GM12878 (cell line): ENCODE results near the gene RAB23. TPM values are rescaled to one million over a fixed set of nuclear protein-coding genes. Genes with fewer than 3 reads are reported as not detected.

Experiments used
- ATAC-seq: fragments of 200-7000 bp; cut with Tn5 transposase; 3 replicates; pipeline ENCODE4 v1.9.1; 2020; ENCODE audit warnings: mild to moderate bottlenecking, moderate library complexity
- BruUV-seq: library from RNA; stranded (reverse); fragments of 400-500 nt; replicated peaks from 2 replicates; lab custom pipeline; 2021; lab: Mats Ljungman, UMichigan
- CTCF ChIA-PET: fragments of 300-600 bp; sonication (Branson Sonifier 250); formaldehyde crosslinking; extraction: SDS; loops from one replicate; lab custom pipeline; 2021; ENCODE audit warnings: inconsistent platforms; lab: Yijun Ruan, JAX
- POLR2A ChIA-PET: fragments of 350-600 bp; formaldehyde crosslinking; extraction: SDS; loops from one replicate; lab custom pipeline; 2021; ENCODE audit warnings: inconsistent platforms; lab: Charles Lee
- RAD21 ChIA-PET: fragments of 300-600 bp; sonication (Branson Sonifier 250); formaldehyde crosslinking; loops from one replicate; lab custom pipeline; 2023; ENCODE audit warnings: antibody characterized with exemption; ENCODE audit not compliant: unreplicated experiment; lab: Charles Lee
- SMC1A ChIA-PET: fragments of 300-600 bp; sonication (Branson Sonifier 250); formaldehyde crosslinking; loops from one replicate; lab custom pipeline; 2023; ENCODE audit not compliant: unreplicated experiment, uncharacterized antibody; lab: Charles Lee
- DNase-seq: peaks from one replicate; pipeline ENCODE4 v3.0.0-alpha.2; 2011; ENCODE audit warnings: low read depth, low spot score
- FAIRE-seq: peaks from 3 replicates; lab custom pipeline; 2011; peaks lifted over from hg19 to GRCh38; lab: Jason Lieb, UNC
- H2AFZ ChIP-seq: 2 replicates; pipeline ENCODE4 v1.6.0; 2011; ENCODE audit warnings: low read depth, low read length, control low read depth; ENCODE audit not compliant: control insufficient read depth
- H3K27ac ChIP-seq: 2 replicates; pipeline ENCODE4 v1.5.1; 2011; ENCODE audit warnings: control low read depth; ENCODE audit not compliant: control insufficient read depth, insufficient read depth
- H3K27me3 ChIP-seq, 2 experiments: replicated peaks in 1 of 2; 2 replicates each; pipeline versions ENCODE4 v1.6.0 to v1.6.1; 2011; ENCODE audit warnings: low read length in 1 of 2; ENCODE audit not compliant: control insufficient read depth in 2 of 2, insufficient read depth in 2 of 2
- H3K36me3 ChIP-seq, 2 experiments: 2 replicates each; pipeline ENCODE4 v1.5.1; 2011; ENCODE audit warnings: low read length in 1 of 2; ENCODE audit not compliant: control insufficient read depth in 2 of 2, insufficient read depth in 2 of 2
- H3K4me1 ChIP-seq: 2 replicates; pipeline ENCODE4 v1.6.1; 2011; ENCODE audit warnings: mild to moderate bottlenecking, low read length, moderate library complexity, mixed read lengths; ENCODE audit not compliant: control insufficient read depth, insufficient read depth
- H3K4me2 ChIP-seq: 2 replicates; pipeline ENCODE4 v1.6.0; 2011; ENCODE audit warnings: control low read depth; ENCODE audit not compliant: control insufficient read depth, insufficient read depth
- H3K4me3 ChIP-seq: fragments of 200-600 bp; sonication (generic); 2 replicates; pipeline ENCODE4 v1.5.1; 2016
- H3K79me2 ChIP-seq: 2 replicates; pipeline ENCODE4 v1.6.0; 2011; ENCODE audit warnings: low read length; ENCODE audit not compliant: control insufficient read depth, insufficient read depth
- H3K9ac ChIP-seq: 2 replicates; pipeline ENCODE4 v1.8.0; 2011; ENCODE audit warnings: low read length, control low read depth, mixed read lengths; ENCODE audit not compliant: control insufficient read depth, insufficient read depth
- H3K9me3 ChIP-seq: replicated peaks from 3 replicates; pipeline ENCODE4 v1.5.1; 2011; ENCODE audit warnings: mild to moderate bottlenecking, low read length; ENCODE audit not compliant: control insufficient read depth, insufficient read depth
- H4K20me1 ChIP-seq: 2 replicates; pipeline ENCODE4 v1.6.0; 2011; ENCODE audit not compliant: control insufficient read depth, insufficient read depth
- BMI1 ChIP-seq: fragments of 450-650 bp; IDR thresholded peaks from 2 replicates; pipeline ENCODE4 v1.6.1; 2016; ENCODE audit warnings: mild to moderate bottlenecking, moderate library complexity, borderline replicate concordance
- CEBPB ChIP-seq, 2 experiments: fragments of 150-350 bp in 1 of 2; IDR thresholded peaks; 2 replicates each; pipeline ENCODE4 v1.6.1; 2012 to 2014; ENCODE audit warnings: low read depth in 2 of 2, low read length in 2 of 2, borderline replicate concordance in 1 of 2, inconsistent platforms in 1 of 2
- CHD4 ChIP-seq: fragments of 200-600 bp; sonication (generic); IDR thresholded peaks from 2 replicates; pipeline ENCODE4 v1.6.1; 2016; ENCODE audit warnings: mild to moderate bottlenecking
- ESRRA ChIP-seq: IDR thresholded peaks from 2 replicates; pipeline ENCODE4 v1.6.1; 2012; ENCODE audit warnings: mild to moderate bottlenecking, low read length, improper control_type of control experiment
- FOXM1 ChIP-seq: IDR thresholded peaks from 2 replicates; pipeline ENCODE4 v1.6.1; 2012; ENCODE audit warnings: low read depth, mild to moderate bottlenecking, inconsistent platforms, low read length, moderate library complexity
- KLF5 ChIP-seq: fragments of 450-650 bp; IDR thresholded peaks from 2 replicates; pipeline ENCODE4 v1.6.1; 2014; ENCODE audit warnings: mild to moderate bottlenecking; ENCODE audit not compliant: partially characterized antibody
- NFXL1 ChIP-seq: fragments of 450-650 bp; IDR thresholded peaks from 2 replicates; pipeline ENCODE4 v1.6.1; 2017; ENCODE audit warnings: antibody characterized with exemption, mild to moderate bottlenecking, borderline replicate concordance
- NR2F1 ChIP-seq: fragments of 450-650 bp; conservative IDR thresholded peaks from 2 replicates; pipeline ENCODE4 v1.6.1; 2017; ENCODE audit warnings: mild to moderate bottlenecking
- RAD51 ChIP-seq: fragments of 450-650 bp; IDR thresholded peaks from 2 replicates; pipeline ENCODE4 v1.6.1; 2016; ENCODE audit warnings: moderate library complexity, mild to moderate bottlenecking, inconsistent platforms
- RB1 ChIP-seq: fragments of 450-650 bp; formaldehyde crosslinking; IDR thresholded peaks from 2 replicates; pipeline ENCODE4 v1.6.1; 2017; ENCODE audit warnings: mild to moderate bottlenecking, borderline replicate concordance
- RBBP5 ChIP-seq: fragments of 200-600 bp; sonication (generic); conservative IDR thresholded peaks from 2 replicates; pipeline ENCODE4 v1.6.1; 2016
- SIX5 ChIP-seq: IDR thresholded peaks from 2 replicates; pipeline ENCODE4 v1.6.1; 2011; ENCODE audit warnings: mild to moderate bottlenecking, low read depth, low read length, moderate library complexity; ENCODE audit not compliant: severe bottlenecking
- TCF12 ChIP-seq: IDR thresholded peaks from 2 replicates; pipeline ENCODE4 v1.6.1; 2011; ENCODE audit warnings: low read depth, mild to moderate bottlenecking, low read length
- ZNF274 ChIP-seq: IDR thresholded peaks from one replicate; pipeline ENCODE4 v1.8.0; 2011; ENCODE audit not compliant: insufficient read length, insufficient read depth
- WGBS: methylation state at CpG from one replicate; pipeline ENCODE4 v1.1.6; 2016; ENCODE audit warnings: low lambda C conversion rate; ENCODE audit not compliant: insufficient replicate concordance, insufficient coverage; ENCODE audit errors: missing lambda C conversion rate; 5-methylcytosine and 5-hydroxymethylcytosine counted together
- in situ Hi-C: fragments of 300-500 bp; cut with MboI; formaldehyde crosslinking; loops from 9 replicates; pipeline ENCODE4 v1.14.3; 2018; ENCODE audit warnings: mixed read lengths
- intact Hi-C: fragments of 100-400 bp; cut with micrococcal nuclease; formaldehyde crosslinking; loops from one replicate; pipeline ENCODE4 v1.14.2; 2022; ENCODE audit not compliant: unreplicated experiment
- polyA plus RNA-seq, 11 experiments: library from polyadenylated mRNA; depleted of rRNA in 4 of 11; unstranded in 6 of 11; stranded (reverse) in 5 of 11; fragments of >200 nt; fragmentation: Nextera tagmentation in 4 of 11; fragmentation: Illumina TruSeq in 1 of 11; extraction: Ambion mirVana in 4 of 11; extraction: Trizol in 1 of 11; gene quantifications; 1 replicate in 1 of 11; 2 replicates in 10 of 11; pipeline versions ENCODE4 v1.2.1 to v1.2.3, GENCODE V29; 2011 to 2016; ENCODE audit warnings: inconsistent platforms in 2 of 11, missing spikeins in 2 of 11, low read depth in 1 of 11
- total RNA-seq, 4 experiments: library from RNA; depleted of rRNA in 3 of 4; stranded (reverse); fragments of >200 nt in 3 of 4; fragmentation: Illumina TruSeq in 1 of 4; extraction: Trizol in 1 of 4; gene quantifications; 2 replicates each; pipeline versions ENCODE4 v1.2.1 to v1.2.3, GENCODE V29; 2013 to 2021
- TF ChIP-seq, protein P1 (sequence below): IDR thresholded peaks from 2 replicates; pipeline ENCODE4 v1.6.1; 2012; ENCODE audit warnings: low read depth, low read length, improper control_type of control experiment
- TF ChIP-seq, protein P2 (sequence below): fragments of 450-650 bp; IDR thresholded peaks from 2 replicates; pipeline ENCODE4 v1.6.1; 2016; ENCODE audit warnings: mild to moderate bottlenecking

RAB23 gene
- total and polyA plus RNA-seq, 10 of the 15 experiments (the other 5 are each of a cell fraction or from before 2014, with no cell fraction given), result 0.80 to 6.0 (median 3.1) TPM

DNA sequence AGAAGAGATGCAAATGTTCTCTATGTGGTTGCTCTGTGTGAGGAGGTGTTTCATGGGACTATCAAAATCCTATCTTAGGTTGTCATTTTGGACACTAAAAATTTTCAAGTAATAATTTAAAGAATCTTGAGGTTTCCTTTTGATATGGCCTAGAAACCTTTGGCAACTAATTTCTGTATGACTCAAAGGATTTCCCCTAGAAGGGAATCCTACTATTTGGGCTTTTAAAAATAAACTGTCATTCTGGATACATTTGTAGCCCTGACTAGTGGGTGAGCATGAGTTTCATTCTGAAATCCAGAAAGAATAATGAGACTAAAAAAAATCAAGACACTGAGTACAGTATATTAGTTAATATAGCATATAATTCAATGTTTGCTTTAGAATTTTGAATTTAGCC, 25.5 kb upstream of the RAB23 start (continued):
- TF ChIP-seq, protein P1, sequence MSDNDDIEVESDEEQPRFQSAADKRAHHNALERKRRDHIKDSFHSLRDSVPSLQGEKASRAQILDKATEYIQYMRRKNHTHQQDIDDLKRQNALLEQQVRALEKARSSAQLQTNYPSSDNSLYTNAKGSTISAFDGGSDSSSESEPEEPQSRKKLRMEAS, result no peak
- no peak for TF ChIP-seq CEBPB (IDR thresholded peaks at IDR 0.05; ENCODE audit: borderline replicate concordance in 1 of 2, low read depth in 2 of 2, low read length in 2 of 2)
- TF ChIP-seq NR2F1, result no peak
- TF ChIP-seq CHD4, result no peak
- no peak for TF ChIP-seq TCF12

DNA sequence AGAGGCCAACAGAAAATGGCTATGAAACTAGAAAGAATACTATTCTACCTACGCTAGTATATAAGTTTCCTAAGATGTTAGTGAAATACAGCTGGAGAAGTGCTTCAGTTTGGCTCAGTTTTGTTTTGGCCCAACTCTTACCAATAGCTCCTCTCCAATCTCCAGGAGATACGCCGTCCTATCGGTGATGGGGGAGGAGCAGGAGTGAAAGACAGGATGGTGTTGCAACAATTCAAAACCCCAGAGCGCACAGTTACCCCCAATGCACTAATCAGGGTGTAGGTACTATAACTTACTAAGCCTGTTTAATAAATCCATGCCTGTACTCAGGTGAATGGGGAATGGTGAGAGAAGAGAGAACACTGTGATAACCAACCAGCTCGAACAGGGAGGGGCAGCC, 24.2 kb upstream of the RAB23 start:
- DNase-seq (no peak), FAIRE-seq (no peak), ATAC-seq (no peak)
- no peak overlapping the region for H3K4me3 ChIP-seq
- in situ Hi-C loops (no loop called here), intact Hi-C loops (no loop called here)
- H3K27me3 ChIP-seq, result no peaks in the 10 kb centered on the region
- CTCF ChIA-PET, result no interaction called here
- no TSS peak for BruUV-seq
- H3K4me1 ChIP-seq, result no peaks in the 10 kb centered on the region
- H3K4me2 ChIP-seq, result no peak overlapping the region
- H3K9ac ChIP-seq, result no peak overlapping the region
- POLR2A ChIA-PET, result no interaction called here
- H3K9me3 ChIP-seq, result no peaks in the 10 kb centered on the region
- SMC1A ChIA-PET, result interaction anchor here (1.0 to 1.5 kb wide), 3 partner anchors 25 to 342 kb away, joined by 3 read pairs; no protein-coding TSS in a partner anchor
- no peaks in the 10 kb centered on the region for H3K36me3 ChIP-seq
- 83% methylated on average over 6 of the region's 6 CpGs for WGBS
- RAD21 ChIA-PET, result no interaction called here
- no peak overlapping the region for H3K27ac ChIP-seq
- no peaks in the 10 kb centered on the region for H4K20me1 ChIP-seq
- TF ChIP-seq KLF5, result no peak
- TF ChIP-seq RB1, result no peak
- TF ChIP-seq FOXM1, result no peak
- no peak for TF ChIP-seq ZNF274
- no peak for TF ChIP-seq NFXL1
- no peak for TF ChIP-seq BMI1
- no peak for TF ChIP-seq ESRRA
- no peak for TF ChIP-seq RAD51
- no peak for TF ChIP-seq SIX5
- TF ChIP-seq RBBP5, result no peak
- TF ChIP-seq, protein P2, sequence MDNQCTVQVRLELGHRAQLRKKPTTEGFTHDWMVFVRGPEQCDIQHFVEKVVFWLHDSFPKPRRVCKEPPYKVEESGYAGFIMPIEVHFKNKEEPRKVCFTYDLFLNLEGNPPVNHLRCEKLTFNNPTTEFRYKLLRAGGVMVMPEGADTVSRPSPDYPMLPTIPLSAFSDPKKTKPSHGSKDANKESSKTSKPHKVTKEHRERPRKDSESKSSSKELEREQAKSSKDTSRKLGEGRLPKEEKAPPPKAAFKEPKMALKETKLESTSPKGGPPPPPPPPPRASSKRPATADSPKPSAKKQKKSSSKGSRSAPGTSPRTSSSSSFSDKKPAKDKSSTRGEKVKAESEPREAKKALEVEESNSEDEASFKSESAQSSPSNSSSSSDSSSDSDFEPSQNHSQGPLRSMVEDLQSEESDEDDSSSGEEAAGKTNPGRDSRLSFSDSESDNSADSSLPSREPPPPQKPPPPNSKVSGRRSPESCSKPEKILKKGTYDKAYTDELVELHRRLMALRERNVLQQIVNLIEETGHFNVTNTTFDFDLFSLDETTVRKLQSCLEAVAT, result no peak
- H3K79me2 ChIP-seq, result no peaks in the 10 kb centered on the region
- H2AFZ ChIP-seq, result no peak overlapping the region
